GM21737 (cell line): ENCODE results near the gene CDCP1.
"Not testable (repeated sequence)": the region's sequence is repeated elsewhere in the genome, so short reads cannot be mapped to it uniquely, and the experiment has no call there.

Experiments used
- ATAC-seq: cut with Tn5 transposase; IDR thresholded peaks from one replicate; pipeline ENCODE4 v1.9.1; 2021; ENCODE audit warnings: mild to moderate bottlenecking, moderate library complexity; ENCODE audit not compliant: unreplicated experiment

The CDCP1 gene

DNA sequence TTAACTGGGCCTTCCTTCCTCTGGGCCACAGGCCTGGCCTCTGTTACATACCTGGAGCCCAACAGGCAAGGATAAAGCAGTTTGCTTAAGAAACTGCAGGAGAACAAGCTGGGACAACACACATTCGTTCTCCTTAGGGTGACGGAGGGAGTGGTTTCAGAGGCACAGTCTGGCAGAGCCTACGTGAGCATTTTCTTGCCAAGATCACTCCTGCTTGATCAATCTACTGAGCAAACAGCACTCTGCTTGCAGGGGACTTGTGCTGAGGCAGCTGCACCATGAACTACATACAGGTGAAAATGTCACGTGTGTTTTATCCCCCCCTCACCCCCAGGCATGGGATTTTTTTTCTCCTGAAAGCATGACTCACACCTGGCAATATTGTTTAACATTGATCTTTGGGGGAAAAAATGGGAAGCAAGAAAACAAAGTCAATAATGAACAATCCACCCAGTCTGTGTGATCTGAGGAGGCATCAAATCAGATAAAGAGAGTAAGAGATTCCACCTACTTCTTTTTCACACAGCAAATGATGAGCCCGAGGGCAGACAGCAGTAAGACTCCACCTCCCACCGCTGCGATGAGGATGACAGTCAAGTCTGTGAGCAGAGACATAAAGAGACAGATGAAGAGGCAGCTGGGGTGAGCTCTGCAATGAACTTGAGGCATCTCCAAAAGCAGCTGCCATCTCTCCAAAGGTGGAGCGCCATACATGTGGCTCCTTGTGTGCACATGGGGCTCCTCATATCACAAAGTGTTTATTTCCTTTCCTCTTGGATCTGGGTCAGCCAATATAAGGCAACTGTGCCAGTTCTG is 57.4 kb downstream of the CDCP1 start:
- no peak for ATAC-seq

DNA sequence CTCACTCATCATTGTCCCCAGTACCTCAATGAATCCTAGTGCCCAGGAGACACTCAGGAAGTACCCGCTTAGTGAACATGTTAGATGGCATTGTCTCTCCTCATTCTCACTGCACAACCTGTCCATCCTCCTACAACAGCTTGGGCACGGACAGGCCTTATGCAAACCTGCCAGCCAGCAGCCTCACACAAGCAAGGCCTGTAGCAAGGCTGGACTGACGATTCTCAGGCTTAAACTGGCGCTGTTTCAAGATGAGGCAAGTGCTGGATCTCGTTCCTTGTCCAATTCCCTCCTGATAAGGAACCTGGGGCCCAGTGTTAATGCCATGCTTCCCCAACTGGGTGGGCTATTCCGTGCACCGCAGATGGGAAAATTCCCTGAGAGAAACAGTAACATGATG is 59.0 kb downstream of the CDCP1 start:
- ATAC-seq: no peak

DNA sequence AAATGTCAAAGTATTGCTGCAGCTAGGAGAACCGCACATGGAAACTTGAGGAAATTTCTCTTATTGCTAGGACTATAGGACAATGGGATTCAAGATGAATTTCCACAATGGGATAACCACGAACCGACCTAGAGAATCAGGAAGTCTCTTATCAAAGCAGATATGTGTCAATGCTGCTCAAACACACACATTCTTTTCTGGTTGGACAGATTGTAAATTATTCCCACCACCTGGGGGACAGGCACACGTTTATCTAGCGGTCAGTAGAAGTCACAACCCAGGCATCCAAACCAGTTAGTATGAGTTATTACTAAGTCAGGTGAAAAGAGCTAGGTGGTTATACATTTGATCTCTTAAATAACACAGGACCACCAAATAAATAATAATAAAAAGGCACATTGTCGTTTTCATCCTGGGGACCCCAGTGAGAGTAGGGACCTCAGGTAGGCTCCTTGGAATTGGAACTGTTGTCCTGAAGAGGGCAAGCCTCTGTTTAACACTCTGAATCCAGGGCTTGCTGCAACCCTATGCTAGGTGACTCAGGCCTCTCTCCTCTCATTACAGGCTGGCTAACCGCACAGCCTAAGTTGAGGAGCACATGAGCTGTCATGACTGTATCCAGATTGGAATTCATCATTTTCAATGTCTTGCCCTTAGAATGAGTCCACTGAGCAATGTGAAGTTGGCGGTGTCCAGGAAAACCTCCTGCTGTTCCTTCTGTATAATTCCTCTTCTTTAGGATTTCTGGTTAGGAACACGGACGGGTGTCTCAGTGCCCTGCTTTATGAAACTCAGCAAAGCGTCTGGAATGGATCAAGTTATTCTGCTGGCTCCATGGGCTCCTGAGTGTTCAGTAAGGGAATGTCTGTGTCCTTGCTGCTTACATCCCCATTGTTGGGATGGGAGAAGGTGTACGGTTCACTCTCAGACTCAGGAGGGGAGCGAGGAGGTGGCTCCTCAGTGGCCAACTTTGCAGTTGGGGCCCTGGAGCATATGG is 61.1 kb downstream of the CDCP1 start:
- ATAC-seq: no peak

DNA sequence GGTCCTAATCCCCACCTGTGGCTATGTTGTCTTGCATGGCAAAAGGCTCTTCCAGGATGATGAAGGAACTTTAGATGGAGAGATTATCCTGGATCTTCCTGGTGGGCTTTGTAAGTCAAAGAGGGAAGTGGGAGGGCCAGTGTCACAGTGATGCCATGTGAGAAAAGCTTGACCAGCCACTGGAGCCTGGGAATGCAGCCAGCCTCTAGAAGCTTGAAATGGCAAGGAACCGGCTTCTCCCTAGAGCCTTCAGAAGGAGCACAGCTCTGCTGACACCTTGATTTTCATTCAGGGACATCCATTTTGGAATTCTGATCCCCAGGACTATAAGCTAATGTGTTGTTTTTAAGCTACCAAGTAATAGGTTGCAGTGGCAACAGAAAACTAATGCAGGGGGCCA is 61.8 kb downstream of the CDCP1 start:
- no peak for ATAC-seq

DNA sequence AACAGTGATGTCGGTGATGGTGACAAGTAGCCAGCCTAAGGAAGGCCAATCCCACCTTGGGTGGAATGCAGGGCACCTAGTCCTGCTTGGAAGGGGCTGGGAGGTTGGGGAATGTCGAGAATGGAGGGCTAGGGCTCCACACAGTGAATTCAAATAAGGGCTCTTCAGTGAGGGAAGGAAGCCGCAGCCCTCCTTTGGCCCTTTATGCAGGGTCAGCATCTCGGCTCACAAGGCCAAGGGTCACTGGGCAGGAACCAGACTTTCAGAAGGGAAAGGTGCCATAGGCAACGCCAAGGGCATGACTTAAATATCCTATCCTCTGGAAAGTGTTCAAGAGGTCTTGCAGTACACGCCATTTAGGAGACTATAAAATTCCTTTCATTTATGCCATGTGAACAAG is 63.2 kb downstream of the CDCP1 start:
- ATAC-seq: no peak

DNA sequence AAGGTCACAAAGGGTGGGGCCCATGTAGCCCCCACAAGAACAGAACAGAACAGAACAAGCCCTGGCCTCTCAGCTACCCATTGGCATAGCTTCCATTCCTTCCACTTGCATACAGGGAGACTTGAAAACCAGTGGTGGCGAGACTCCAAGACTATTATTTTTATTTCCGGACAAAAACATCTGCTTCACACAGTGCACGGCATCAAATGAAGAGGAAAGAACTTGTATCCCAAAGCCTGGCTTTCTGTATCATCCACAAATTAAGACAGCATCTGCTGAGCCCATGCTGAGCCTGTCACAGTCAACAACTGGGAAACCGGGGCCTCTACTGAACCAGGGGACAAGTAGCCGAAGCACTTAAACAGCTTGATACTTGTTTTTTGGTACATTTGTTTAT is 64.0 kb downstream of the CDCP1 start:
- ATAC-seq: no peak

DNA sequence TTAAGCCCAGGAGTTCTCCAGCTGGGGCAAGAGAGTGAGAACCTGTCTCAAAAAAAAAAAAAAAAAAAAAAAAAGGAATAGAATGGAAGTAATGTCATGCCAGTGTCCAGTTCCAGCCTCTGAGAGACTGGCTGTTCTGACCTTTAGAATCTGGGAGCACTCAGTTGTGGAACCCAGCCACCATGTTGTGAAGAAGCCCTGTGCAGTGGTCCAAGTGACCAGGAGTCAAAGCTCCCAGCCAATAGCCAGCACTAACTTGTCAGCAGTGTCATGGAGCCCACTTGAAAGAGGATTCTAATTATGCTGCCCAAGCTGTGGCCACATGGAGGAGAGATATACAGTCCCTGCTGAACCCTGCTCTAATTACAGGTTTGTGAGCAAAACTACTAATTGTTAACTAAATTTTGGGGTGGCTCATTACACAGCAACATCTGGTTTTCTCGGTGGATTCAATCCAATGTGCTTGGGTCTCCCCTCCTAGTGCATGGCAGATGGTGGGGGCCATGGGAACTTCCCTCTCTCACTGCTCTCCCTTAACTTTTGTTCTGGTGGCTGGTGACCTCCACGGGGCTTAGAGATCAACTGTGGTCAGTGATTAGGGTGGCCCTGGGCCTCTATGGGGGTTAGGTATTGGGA is 64.6 kb downstream of the CDCP1 start:
- no peak for ATAC-seq

DNA sequence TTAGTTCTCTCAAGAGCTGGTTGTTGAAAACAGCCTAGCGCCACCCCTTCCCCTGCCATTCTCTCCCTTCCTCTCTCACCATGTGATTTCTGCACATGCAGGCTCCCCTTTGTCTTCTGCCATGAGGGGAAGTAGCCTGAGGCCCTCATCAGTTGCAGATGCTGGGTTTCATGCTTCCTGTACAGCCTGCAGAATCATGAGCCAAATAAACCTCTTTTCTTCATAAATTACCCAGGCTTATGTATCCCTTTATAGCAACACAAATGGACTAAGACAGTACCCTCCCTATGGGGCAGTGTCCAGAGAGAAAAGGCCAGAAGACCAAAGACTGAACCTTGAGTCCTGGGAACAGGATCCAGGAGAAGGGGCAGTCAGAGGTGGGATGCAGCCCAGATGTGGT is 65.4 kb downstream of the CDCP1 start:
- ATAC-seq: no peak

DNA sequence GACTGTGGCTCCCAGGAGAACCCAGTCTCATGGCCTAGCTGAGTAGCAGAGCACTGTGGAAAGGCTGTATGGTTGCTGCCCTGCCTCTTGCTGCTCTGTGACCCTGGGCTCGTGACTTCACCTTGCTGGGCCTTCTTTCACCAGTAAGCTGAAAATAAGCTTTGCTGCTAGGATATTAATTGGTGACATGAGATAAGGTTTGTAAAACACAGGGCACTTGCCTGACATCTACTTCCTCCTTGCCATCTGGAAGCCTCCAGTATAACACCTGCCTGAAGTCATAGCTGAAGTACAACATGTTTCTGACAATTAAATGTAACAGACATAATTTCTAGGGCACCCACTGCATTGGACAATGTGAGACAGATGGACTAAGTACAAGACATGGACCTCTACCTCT is 66.5 kb downstream of the CDCP1 start:
- ATAC-seq: no peak

DNA sequence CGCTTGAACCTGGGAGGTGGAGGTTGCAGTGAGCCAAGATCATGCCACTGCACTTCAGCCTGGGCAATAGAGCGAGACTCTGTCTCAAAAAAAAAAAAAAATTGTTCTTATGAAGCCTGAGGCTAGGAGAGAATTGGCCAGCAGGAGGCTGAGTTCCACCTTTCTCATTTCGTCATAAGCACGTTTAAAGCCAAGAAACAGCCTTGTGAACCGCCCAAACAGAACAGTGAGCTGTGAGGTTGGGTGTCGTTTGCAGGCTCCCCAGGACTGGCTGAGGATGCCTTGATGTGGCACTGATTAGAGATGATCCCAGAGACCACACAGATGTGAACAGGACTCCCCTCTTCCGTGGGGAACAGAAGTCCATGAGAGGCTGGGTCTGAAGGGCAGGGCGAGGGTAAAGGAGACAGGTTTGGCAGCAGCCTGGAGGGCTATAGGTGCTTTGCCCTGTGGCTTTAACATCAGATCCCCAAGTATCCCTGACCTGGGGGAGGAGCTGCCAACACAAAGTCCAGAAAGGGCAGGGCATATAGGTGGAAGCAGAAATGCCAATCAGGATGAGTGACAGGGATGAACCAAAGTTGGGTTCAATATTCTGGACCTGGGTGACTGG is 67.2 kb downstream of the CDCP1 start:
- ATAC-seq: no peak

DNA sequence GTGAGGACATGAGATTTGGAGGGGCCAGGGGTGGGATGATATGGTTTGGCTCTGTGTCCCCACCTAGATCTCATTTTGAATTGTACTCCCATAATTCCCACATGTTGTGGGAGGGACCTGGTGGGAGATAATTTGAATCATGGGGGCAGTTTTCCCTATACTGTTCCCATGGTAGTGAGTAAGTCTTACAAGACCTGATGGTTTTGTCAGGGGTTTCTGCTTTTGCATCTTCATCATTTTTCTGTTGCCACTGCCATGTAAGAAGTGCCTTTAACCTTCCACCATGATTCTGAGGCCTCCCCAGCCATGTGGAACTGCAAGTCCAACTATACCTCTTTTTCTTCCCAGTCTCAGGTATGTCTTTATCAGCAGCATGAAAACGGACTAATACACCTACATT is 67.9 kb downstream of the CDCP1 start:
- not testable (repeated sequence) for ATAC-seq

DNA sequence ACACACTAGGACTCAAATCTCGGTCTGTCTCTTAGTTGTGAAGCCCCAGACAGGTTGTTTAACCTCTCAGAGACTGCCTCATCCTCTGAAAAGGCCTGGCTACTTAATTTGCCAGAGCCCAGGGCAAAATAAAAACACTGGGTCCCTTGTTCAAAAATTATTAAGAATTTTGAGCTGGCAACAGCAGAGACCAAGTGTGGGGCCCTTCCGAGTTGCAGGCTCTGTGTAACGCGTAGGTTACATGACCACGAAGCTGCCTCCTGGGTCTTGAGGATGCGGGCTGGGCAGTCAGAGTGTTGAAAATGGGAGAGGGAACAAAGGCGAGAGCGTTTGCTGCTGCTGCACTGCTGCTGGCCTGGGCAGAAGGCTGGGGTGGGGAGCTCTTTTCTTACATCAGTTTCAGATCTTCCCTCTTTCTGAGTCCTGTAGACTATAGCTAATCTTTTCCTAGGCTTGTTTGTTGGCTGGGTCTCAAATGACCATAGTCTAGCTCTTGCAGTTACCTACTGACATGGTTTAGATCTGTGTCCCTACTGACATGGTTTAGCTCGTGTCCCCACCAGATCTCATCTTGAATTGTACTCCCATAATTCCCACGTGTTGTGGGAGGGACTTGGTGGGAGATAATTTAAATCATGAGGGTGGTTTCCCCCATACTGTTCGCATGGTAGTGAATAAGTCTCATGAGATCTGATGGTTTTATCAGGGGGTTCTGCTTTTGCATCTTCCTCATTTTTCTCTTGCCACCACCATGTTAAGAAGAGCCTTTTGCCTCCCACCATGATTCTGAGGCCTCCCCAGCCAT is 70.2 kb downstream of the CDCP1 start:
- ATAC-seq: no peak

DNA sequence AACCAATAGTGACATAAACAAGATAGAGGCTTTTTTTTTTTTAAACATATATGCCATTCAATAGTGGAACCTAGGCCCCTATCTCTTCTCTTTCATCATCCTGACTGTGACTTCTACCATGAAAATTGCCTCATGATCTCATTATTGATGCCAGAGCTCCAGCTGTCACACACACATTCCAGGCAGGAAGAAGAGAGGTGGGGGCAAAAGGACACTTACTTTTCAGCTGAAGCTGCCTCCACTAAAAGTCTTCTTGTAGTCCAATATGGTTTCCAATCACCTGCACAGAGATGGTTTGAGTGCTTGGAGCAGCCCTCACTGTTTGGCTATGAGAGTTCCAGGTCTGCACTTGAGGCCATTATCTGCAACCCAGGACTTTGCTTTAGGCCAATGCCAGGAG is 75.1 kb downstream of the CDCP1 start:
- ATAC-seq: no peak

DNA sequence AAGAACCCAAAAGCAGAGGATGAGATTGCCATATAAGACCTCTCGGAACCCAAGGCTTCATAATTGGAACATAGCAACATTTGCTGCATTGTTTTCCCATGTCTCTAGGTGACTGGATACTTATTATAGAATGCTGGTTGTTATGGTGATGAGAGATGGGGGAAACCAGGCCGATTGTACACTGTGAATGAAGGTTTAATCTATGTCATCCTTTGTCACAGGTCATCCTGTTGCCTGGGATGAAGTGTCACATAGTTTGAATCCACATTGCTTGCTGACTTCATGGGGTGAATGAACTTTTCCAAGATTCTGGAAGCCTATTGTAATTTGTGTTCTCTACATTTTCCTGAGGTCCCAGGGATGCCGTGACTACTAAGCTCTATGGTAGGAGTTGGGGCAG is 78.2 kb downstream of the CDCP1 start:
- no peak for ATAC-seq

DNA sequence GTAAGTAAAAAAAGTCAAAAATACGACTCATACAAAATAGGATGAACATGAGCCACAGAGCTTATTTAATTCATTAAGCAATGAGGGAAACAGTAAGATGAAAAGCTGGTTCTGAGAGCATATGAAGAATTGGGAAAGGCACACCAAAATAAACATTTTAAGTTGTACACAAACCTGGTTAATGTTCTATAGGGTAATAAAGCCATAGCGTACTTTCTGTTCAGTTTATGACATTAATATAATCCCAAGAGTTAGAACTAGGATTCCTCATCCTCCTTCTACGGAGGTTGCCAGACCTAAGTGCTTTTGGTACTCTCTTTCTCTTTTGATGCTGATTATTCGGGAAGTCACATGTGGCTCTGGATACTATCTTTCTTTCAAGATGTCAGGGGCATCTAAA is 78.7 kb downstream of the CDCP1 start:
- ATAC-seq: no peak

DNA sequence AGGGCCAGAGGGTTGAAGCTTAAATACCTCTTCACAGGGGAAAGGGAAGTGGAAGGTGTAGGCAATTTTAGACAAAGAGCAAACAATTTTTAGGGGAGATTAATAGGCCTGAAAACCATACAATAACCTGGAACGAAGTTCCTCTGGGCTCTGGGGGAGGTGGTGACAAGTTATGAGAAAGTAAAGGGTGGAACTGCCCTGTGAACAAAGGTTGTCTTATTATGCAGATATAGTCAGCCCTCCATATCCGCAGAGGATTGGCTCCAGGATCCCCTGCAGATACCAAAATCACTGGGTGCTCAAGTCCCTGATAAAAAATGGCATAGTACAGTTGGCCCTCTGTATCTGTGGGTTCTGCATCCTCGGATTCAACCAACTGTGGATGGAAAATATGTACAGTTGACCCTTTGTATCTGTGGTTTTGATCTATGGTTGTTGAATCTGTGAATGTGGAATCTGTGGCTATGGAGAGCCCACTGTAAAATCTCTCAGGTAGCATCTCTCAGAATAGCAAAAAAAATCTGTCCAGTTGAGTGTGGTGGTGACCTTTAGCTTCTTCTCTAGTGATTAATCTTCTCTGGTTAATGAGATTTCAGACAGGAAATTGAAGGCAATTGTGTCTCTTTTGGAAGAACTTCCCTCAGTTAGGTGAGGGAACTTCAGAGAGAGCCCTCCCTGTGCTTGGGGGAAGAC is 79.9 kb downstream of the CDCP1 start:
- no peak for ATAC-seq

DNA sequence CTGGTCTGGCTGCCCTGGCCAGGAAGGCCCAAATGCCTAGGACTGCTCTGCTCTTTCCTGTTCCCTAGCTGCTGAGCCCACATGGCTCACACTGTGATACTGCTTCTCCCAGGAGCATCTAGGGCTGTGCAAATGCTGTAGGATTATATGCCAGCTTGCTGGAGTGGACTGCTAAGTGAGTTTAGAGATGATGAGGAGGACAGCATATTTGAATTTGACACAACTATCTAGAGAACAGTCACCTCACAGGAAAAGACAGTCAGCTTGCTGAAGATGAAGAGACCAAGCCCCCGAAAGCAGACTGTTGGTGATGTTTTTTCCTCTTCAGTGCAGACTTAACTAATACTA is 80.8 kb downstream of the CDCP1 start:
- no peak for ATAC-seq

DNA sequence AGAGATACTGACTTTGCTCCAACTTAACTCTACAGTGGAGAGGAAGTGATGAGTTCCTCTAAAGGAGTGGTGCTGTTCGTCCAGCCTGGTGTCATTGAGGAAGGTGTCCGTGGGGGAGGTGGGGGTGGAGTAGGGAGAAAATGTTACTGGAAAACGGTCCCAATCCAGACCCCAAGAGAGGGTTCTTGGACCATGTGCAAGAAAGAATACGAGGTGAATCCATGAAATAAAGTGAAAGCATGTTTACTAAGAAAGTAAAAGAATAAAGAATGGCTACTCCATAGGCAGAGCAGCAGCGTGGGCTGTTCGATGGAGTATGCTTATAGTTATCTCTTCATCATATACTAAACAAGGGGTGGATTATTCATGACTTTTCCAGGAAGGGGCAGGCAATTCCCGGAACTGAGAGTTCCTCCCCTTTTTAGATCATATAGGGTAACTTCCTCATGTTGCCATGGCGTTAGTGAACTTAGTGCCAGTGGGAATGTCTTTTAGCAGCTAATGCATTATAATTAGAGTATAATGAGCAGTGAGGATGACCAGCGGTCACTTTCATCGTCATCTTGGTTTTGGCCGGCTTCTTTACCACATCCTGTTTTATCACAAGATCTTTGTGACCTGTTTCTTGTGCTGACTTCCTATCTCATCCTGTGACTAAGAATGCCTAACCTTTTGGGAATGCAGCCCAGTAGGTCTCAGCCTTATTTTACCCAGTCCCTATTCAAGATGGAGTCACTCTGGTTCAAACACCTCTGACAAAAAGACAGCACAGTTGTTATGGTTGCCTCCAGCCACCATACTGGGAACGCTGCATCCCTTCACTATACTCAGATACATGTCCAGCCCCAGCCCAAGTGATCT is 81.4 kb downstream of the CDCP1 start:
- no peak for ATAC-seq

DNA sequence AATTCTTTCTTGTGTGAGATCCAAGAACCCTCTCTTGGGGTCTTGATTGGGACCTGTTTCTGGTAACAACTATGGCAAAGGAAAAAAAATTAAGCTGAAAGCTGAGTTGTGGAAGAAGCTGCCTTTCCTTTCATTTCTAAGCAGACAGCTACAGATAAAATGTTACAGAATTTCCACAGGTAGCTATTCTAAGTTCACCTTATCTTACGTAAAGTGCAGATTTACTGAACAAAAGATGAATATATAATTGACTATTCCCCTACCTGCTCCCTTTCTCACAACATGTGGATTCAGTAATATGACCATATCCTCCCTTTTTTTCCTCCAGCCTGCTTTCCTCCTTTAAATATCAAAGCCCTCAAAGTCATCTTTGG is 83.5 kb downstream of the CDCP1 start:
- no peak for ATAC-seq
